DMS 273 treated with DMSO at 0.1 percent for 48 hours (cell line): Measurements from ENCODE around the gene RIC8B.
"Not testable (repeated sequence)": the region's sequence is repeated elsewhere in the genome, so short reads cannot be mapped to it uniquely, and the experiment has no call there.

Source experiments
- DNase-seq: peaks from one replicate; lab custom pipeline; 2025; lab: John Stamatoyannopoulos, UW

The RIC8B gene

GRCh38 chr12:106774005-106774807, at the start of gene RIC8B:
TSS of gene RIC8B (plus strand) at chr12:106774682. CDS start at chr12:106774746, 64 bp downstream.
- DNase-seq = peak; percentile 94

GRCh38 chr12:106724934-106725333, 49.5 kb upstream of the RIC8B start:
- DNase-seq = no peak

- not testable (repeated sequence) for DNase-seq
These were observed 47.8 kb upstream of the RIC8B start for GRCh38 chr12:106726603-106727202.

DNA sequence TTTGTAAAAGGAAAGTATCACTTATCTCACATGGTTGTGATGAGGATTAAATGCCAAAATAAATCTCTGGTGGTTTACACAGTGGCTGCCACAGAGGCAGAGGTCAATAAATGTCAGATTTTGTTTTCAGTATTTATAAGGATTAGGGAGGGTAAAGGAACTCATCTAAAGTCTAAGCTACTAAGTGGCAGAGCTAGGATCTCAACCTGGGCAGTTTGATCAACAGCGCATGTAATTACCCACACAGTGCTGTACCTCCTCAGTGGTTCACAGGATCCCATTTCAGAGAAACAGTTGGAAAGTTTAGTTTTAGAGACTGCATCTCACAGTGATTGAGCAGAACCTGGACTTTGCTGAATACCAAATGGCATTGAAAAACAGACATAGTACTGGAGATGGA, 44.9 kb upstream of the RIC8B start:
- no peak for DNase-seq

GRCh38 chr12:106732890-106733289, 41.6 kb upstream of the RIC8B start:
- DNase-seq = no peak

DNA sequence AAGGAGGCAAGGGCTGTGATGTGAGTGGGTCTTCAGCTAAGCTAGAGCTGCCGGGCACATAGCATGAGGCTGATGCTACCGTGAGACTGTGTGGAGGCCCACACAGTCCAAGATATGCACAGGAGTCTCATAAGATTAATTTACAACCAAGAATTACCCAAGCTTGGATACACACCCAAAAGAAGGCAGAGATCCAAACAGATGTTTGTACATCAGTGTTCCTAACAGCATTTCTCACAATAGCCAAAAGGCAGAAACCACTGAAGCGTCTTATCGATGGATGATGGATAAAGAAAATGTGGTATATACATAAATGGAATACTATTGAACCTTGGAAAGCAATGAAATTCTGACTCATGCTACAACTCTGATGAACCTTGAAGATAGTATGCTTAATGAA, 40.8 kb upstream of the RIC8B start:
- no peak for DNase-seq

DNA sequence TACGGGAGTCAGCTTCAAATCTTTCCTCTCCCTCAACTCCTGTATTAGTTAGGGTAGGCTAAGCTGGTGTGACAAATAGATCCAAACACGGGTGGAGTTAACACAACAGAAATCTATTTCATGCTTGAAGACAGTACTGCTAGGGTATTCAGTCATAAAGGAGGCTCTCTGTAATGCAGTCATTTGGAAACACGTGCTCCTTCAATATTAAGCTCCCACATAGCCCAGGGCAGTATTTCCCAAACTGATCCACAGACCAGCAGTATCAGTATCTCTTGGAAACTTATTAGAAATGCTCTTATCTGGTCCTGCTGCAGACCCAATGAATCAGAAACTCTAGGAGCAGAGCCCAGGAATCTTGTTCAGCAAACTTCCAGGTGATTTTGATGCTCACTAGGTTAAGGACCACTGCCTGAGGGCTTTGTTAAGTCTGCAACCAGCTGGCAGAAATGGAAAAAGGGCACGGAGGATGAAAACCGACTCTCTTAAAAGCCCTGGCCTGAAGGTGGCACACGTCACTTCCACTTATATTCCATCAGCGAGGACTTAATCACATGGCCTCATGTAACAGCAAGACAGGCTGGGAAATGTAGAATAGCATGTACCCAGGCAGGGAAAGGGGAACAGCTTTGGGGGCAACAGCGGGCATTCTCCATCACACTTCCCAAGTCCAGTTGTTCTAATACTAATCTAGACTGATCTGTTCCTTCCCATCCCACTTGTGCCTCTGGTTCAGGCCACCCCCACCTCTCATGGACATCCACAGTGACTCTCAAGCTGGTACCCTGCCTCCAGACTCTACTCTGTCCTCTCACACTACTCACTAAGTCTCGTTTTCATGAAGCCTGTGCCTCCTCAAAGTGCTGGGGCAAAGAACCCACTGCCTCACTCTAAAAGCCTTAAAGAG, 38.2 kb upstream of the RIC8B start:
- no peak for DNase-seq

- no peak for DNase-seq
These were observed 35.2 kb upstream of the RIC8B start for GRCh38 chr12:106739318-106739717.

GRCh38 chr12:106739815-106740530, 34.5 kb upstream of the RIC8B start:
- no peak for DNase-seq

GRCh38 chr12:106740818-106741217, 33.7 kb upstream of the RIC8B start:
- DNase-seq = no peak

GRCh38 chr12:106741247-106741646, 33.2 kb upstream of the RIC8B start:
- DNase-seq = no peak

GRCh38 chr12:106743270-106743988, 31.1 kb upstream of the RIC8B start:
- no peak for DNase-seq

GRCh38 chr12:106744600-106744999, 29.9 kb upstream of the RIC8B start:
- DNase-seq = no peak

GRCh38 chr12:106745181-106745745, 29.2 kb upstream of the RIC8B start:
- DNase-seq = no peak

DNA sequence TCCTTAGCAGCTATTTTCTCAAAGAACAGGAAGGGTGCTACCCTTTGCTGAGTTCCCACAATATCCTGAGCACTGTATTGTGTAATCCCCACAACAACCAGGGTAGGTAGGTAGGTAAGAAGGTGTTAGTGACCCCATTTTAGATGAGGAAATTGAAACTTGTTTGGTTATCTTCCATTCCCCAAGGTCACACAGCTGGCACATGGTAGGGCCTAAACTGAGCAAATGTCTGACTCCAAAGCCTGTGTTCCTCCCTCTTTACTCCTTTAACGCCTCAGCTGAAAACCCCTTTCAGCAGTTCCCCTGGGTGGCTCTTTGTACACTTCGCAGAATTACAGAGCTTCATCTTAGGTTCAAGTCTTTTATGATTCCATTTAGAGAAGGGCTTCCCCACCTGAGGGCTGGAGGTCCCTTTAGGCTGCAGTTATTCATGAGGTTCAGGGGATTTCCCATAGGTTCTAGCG, 26.5 kb upstream of the RIC8B start:
- no peak for DNase-seq

- DNase-seq = no peak
These were observed 24.0 kb upstream of the RIC8B start for GRCh38 chr12:106750524-106750923.

- DNase-seq = no peak
These were observed 21.0 kb upstream of the RIC8B start for GRCh38 chr12:106753526-106753925.

DNA sequence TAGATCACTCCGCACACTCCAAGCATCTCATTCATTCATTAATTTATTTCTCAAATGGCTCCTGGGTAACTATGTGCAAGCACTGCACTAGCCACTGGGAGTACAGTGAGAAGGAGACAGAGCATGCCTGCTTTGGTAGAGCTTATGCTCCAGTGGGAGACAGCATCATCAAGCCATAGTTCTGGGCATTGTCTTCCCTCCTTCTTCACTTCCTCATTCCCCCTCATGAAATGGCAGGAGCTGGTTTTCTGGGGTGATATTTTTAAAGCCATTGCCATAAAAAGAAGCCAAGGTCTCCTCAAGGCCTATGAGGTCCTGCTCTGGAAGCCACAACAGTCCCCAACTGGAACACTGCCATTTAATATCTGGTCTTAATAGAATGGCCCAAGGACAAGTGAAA, 20.2 kb upstream of the RIC8B start:
- DNase-seq = no peak

GRCh38 chr12:106757623-106758348, 16.7 kb upstream of the RIC8B start:
- no peak for DNase-seq
